Suprapubic skin (tissue), 4 donors: ENCODE results near the gene CEP120. TPM values are rescaled to one million over a fixed set of nuclear protein-coding genes. Genes with fewer than 3 reads are reported as not detected.
A peak's percentile ranks its signal among the peaks of the same experiment; 100 is the strongest.

Experiments
- DNase-seq, 2 donors: peaks; one replicate each; pipeline ENCODE4 v3.0.0-alpha.2; 2019; ENCODE audit warnings: low spot score in 2 of 2
- H3K27ac ChIP-seq: fragments of 200-600 bp; sonication (generic); one replicate; pipeline ENCODE4 v1.5.1; 2019
- H3K27me3 ChIP-seq: fragments of 200-600 bp; sonication (generic); one replicate; pipeline ENCODE4 v1.5.1; 2019
- H3K36me3 ChIP-seq: fragments of 200-600 bp; sonication (generic); one replicate; pipeline ENCODE4 v1.5.1; 2019
- H3K4me1 ChIP-seq: fragments of 200-600 bp; sonication (generic); one replicate; pipeline ENCODE4 v1.5.1; 2019
- H3K4me3 ChIP-seq: fragments of 200-600 bp; sonication (generic); one replicate; pipeline ENCODE4 v1.5.1; 2019; ENCODE audit warnings: mild to moderate bottlenecking
- H3K9me3 ChIP-seq: fragments of 200-600 bp; sonication (generic); one replicate; pipeline ENCODE4 v1.5.1; 2019
- CTCF ChIP-seq, 2 donors: fragments of 200-600 bp in 1 of 2; fragments of 450-650 bp in 1 of 2; sonication (generic) in 1 of 2; IDR thresholded peaks; one replicate each; pipeline ENCODE4 v1.5.1; 2016 to 2019; ENCODE audit warnings: antibody characterized with exemption in 2 of 2, mild to moderate bottlenecking in 1 of 2, moderate library complexity in 1 of 2
- EP300 ChIP-seq: sonication (generic); formaldehyde crosslinking; IDR thresholded peaks from one replicate; pipeline ENCODE4 v1.6.1; 2017; ENCODE audit warnings: antibody characterized with exemption
- POLR2A ChIP-seq, 2 donors: fragments of 450-650 bp; IDR thresholded peaks; one replicate each; pipeline ENCODE4 v1.6.1; 2017; ENCODE audit warnings: antibody characterized with exemption in 2 of 2, mild to moderate bottlenecking in 2 of 2, moderate library complexity in 2 of 2
- POLR2AphosphoS5 ChIP-seq, 3 donors: sonication (generic); formaldehyde crosslinking; IDR thresholded peaks; one replicate each; pipeline ENCODE4 v1.6.1; 2017; ENCODE audit warnings: antibody characterized with exemption in 3 of 3
- WGBS: methylation state at CpG from one replicate; pipeline ENCODE4 v1.1.5; 2018; 5-methylcytosine and 5-hydroxymethylcytosine counted together
- total RNA-seq, 4 donors: library from RNA; depleted of rRNA; stranded (reverse); fragments of >200 nt; gene quantifications; one replicate each; pipeline ENCODE4 v1.1.0, GENCODE V29; 2016

CEP120 gene
- total RNA-seq, 4 donors from 2014 or later, result 5.7 to 18.3 (median 10.7) TPM

GRCh38 chr5:123358304-123358703 lies 64.9 kb downstream of the CEP120 start:
- no peak for DNase-seq
- WGBS, result 93% methylated on average over 1 of the region's 1 CpG

GRCh38 chr5:123351820-123352219 lies 71.4 kb downstream of the CEP120 start:
- H3K4me1 ChIP-seq, result no peaks in the 10 kb centered on the region
- WGBS, result 88% methylated on average over 2 of the region's 2 CpGs
- peaks cover 13% of the 10 kb centered on the region for H3K36me3 ChIP-seq
- no peaks in the 10 kb centered on the region for H3K27me3 ChIP-seq
- H3K27ac ChIP-seq, result no peak overlapping the region
- TF ChIP-seq POLR2AphosphoS5 (IDR thresholded peaks at IDR 0.05) (no peak), EP300 (no peak), CTCF (IDR thresholded peaks at IDR 0.05) (no peak), POLR2A (IDR thresholded peaks at IDR 0.05) (no peak)
- H3K4me3 ChIP-seq, result no peak overlapping the region
- no peak for DNase-seq
- no peaks in the 10 kb centered on the region for H3K9me3 ChIP-seq

More at GRCh38 chr5:123358304-123358703, 64.9 kb downstream of the CEP120 start:
- H3K4me3 ChIP-seq, result no peak overlapping the region
- H3K9me3 ChIP-seq, result no peaks in the 10 kb centered on the region
- no peak overlapping the region for H3K27ac ChIP-seq
- no peak for TF ChIP-seq CTCF (IDR thresholded peaks at IDR 0.05)
- no peak for TF ChIP-seq POLR2A (IDR thresholded peaks at IDR 0.05)
- no peaks in the 10 kb centered on the region for H3K4me1 ChIP-seq
- H3K36me3 ChIP-seq, result peaks cover 6% of the 10 kb centered on the region
- H3K27me3 ChIP-seq, result no peaks in the 10 kb centered on the region

GRCh38 chr5:123351240-123351639 lies 72.0 kb downstream of the CEP120 start:
- H3K4me3 ChIP-seq, result no peak overlapping the region
- no peak for TF ChIP-seq POLR2AphosphoS5 (IDR thresholded peaks at IDR 0.05)
- no peak for TF ChIP-seq CTCF (IDR thresholded peaks at IDR 0.05)
- no peak for TF ChIP-seq EP300
- no peak for TF ChIP-seq POLR2A (IDR thresholded peaks at IDR 0.05)
- 97% methylated on average over 1 of the region's 1 CpG for WGBS
- H3K27me3 ChIP-seq, result no peaks in the 10 kb centered on the region
- no peak overlapping the region for H3K27ac ChIP-seq
- no peaks in the 10 kb centered on the region for H3K4me1 ChIP-seq
- H3K36me3 ChIP-seq, result peaks cover 15% of the 10 kb centered on the region
- H3K9me3 ChIP-seq, result no peaks in the 10 kb centered on the region
- no peak for DNase-seq

- H3K27me3 ChIP-seq, result no peaks in the 10 kb centered on the region
- no peak for DNase-seq
- TF ChIP-seq CTCF (IDR thresholded peaks at IDR 0.05), result no peak
- TF ChIP-seq EP300, result no peak
- no peak for TF ChIP-seq POLR2AphosphoS5 (IDR thresholded peaks at IDR 0.05)
- no peak for TF ChIP-seq POLR2A (IDR thresholded peaks at IDR 0.05)
- peaks cover 15% of the 10 kb centered on the region for H3K36me3 ChIP-seq
- no peak overlapping the region for H3K27ac ChIP-seq
- no peaks in the 10 kb centered on the region for H3K4me1 ChIP-seq
- H3K4me3 ChIP-seq, result no peak overlapping the region
- WGBS, result 98% methylated on average over 1 of the region's 1 CpG
- H3K9me3 ChIP-seq, result no peaks in the 10 kb centered on the region
Measured at GRCh38 chr5:123350742-123351141, 72.5 kb downstream of the CEP120 start.

- no peak for DNase-seq
- Histone ChIP-seq H3K36me3 (peaks cover 11% of the 10 kb centered on the region), H3K27ac (no peak overlapping the region), H3K4me3 (no peak overlapping the region), H3K4me1 (no peaks in the 10 kb centered on the region), H3K9me3 (no peaks in the 10 kb centered on the region), H3K27me3 (no peaks in the 10 kb centered on the region)
- no peak for TF ChIP-seq POLR2AphosphoS5 (IDR thresholded peaks at IDR 0.05)
- TF ChIP-seq CTCF (IDR thresholded peaks at IDR 0.05), result peak; percentile 17 to 47
- 49% methylated on average over 4 of the region's 4 CpGs for WGBS
Measured at GRCh38 chr5:123344816-123345426, 78.3 kb downstream of the CEP120 start.
